ENCODE measurements around the gene SMIM24.
A peak's percentile ranks its signal among the peaks of the same experiment; 100 is the strongest.
"Not testable (repeated sequence)": the region's sequence is repeated elsewhere in the genome, so short reads cannot be mapped to it uniquely, and the experiment has no call there.

Gene SMIM24

GRCh38 chr19:3453840-3454239, 26.5 kb downstream of the SMIM24 start:
- Histone ChIP-seq H3K36me3 (ENCODE audit: control insufficient read depth in 1 of 2, insufficient read depth in 2 of 2, low read depth in 1 of 2, low read length in 2 of 2) (peaks cover 63 to 68% of the 10 kb centered on the region in 2 experiments), H3K4me2 (ENCODE audit: low read length, poor library complexity, severe bottlenecking) (no peak overlapping the region), H2BK12ac (ENCODE audit: low read length in 2 of 2) (no peak overlapping the region), H3K27me3 (ENCODE audit: control insufficient read depth in 1 of 2, insufficient read depth in 1 of 2, low read length in 2 of 2) (no peaks in the 10 kb centered on the region), H3K27ac (ENCODE audit: low read length, poor library complexity, severe bottlenecking) (no peak overlapping the region), H3K4ac (ENCODE audit: low read depth in 1 of 2, low read length in 2 of 2) (no peak overlapping the region), H4K91ac (ENCODE audit: low read length) (no peak overlapping the region), H4K8ac (ENCODE audit: low read length) (no peak overlapping the region), H3K9me3 (ENCODE audit: control insufficient read depth, low read length) (no peaks in the 10 kb centered on the region), H3K4me1 (ENCODE audit: control insufficient read depth, insufficient read depth, low read depth, low read length) (peaks cover 29% of the 10 kb centered on the region), H3K18ac (ENCODE audit: low read depth in 1 of 2, low read length in 2 of 2) (peak overlapping the region in 1 of 2 experiments; percentile 55), H3K14ac (ENCODE audit: low read length in 2 of 2) (no peak overlapping the region), H3K23ac (ENCODE audit: low read length in 2 of 2) (no peak overlapping the region), H2BK5ac (ENCODE audit: low read depth, low read length, poor library complexity, severe bottlenecking) (no peak overlapping the region), H3K4me3 (ENCODE audit: insufficient read depth in 1 of 2, low read depth in 1 of 2, low read length in 2 of 2) (no peak overlapping the region), H3K9ac (ENCODE audit: low read length) (no peak overlapping the region), H3K79me1 (replicated peaks; ENCODE audit: low read length, poor library complexity, severe bottlenecking) (peaks cover 37% of the 10 kb centered on the region), H2BK15ac (ENCODE audit: low read depth, poor library complexity, severe bottlenecking) (no peak overlapping the region), H2AK5ac (ENCODE audit: low read length, severe bottlenecking) (no peak overlapping the region), H2AFZ (ENCODE audit: low read depth, low read length) (no peak overlapping the region), H2BK120ac (ENCODE audit: low read depth, low read length) (no peak overlapping the region)
- WGBS = 93% methylated on average over 25 of the region's 25 CpGs
- DNase-seq = no peak

- Histone ChIP-seq H3K4me1 (ENCODE audit: control insufficient read depth, insufficient read depth, low read depth, low read length) (peaks cover 19% of the 10 kb centered on the region), H3K36me3 (ENCODE audit: control insufficient read depth in 1 of 2, insufficient read depth in 2 of 2, low read depth in 1 of 2, low read length in 2 of 2) (peaks cover 71 to 76% of the 10 kb centered on the region in 2 experiments), H3K79me1 (replicated peaks; ENCODE audit: low read length, poor library complexity, severe bottlenecking) (peaks cover 44% of the 10 kb centered on the region), H2BK12ac (ENCODE audit: low read length in 2 of 2) (peak overlapping the region in 1 of 2 experiments; percentile 86), H3K18ac (ENCODE audit: low read depth in 1 of 2, low read length in 2 of 2) (peak overlapping the region in 1 of 2 experiments; percentile 56)
- not testable (repeated sequence) for H3K27me3 ChIP-seq (ENCODE audit: control insufficient read depth in 1 of 2, insufficient read depth in 1 of 2, low read length in 2 of 2); H3K23ac ChIP-seq (ENCODE audit: low read length in 2 of 2); H3K14ac ChIP-seq (ENCODE audit: low read length in 2 of 2); H3K27ac ChIP-seq (ENCODE audit: low read length, poor library complexity, severe bottlenecking); H3K4ac ChIP-seq (ENCODE audit: low read depth in 1 of 2, low read length in 2 of 2); H3K9me3 ChIP-seq (ENCODE audit: control insufficient read depth, low read length); H2BK5ac ChIP-seq (ENCODE audit: low read depth, low read length, poor library complexity, severe bottlenecking); H2AFZ ChIP-seq (ENCODE audit: low read depth, low read length); H2BK15ac ChIP-seq (ENCODE audit: low read depth, poor library complexity, severe bottlenecking); H2BK120ac ChIP-seq (ENCODE audit: low read depth, low read length); DNase-seq; H3K4me3 ChIP-seq (ENCODE audit: insufficient read depth in 1 of 2, low read depth in 1 of 2, low read length in 2 of 2); H3K9ac ChIP-seq (ENCODE audit: low read length); H4K8ac ChIP-seq (ENCODE audit: low read length); H2AK5ac ChIP-seq (ENCODE audit: low read length, severe bottlenecking); H4K91ac ChIP-seq (ENCODE audit: low read length); H3K4me2 ChIP-seq (ENCODE audit: low read length, poor library complexity, severe bottlenecking)
- WGBS = 98% methylated on average over 10 of the region's 10 CpGs
These were observed 27.4 kb downstream of the SMIM24 start for GRCh38 chr19:3452942-3453214.

GRCh38 chr19:3452171-3452941, 28.0 kb downstream of the SMIM24 start:
- Histone ChIP-seq H2AK5ac (ENCODE audit: low read length, severe bottlenecking) (no peak overlapping the region), H3K4me2 (ENCODE audit: low read length, poor library complexity, severe bottlenecking) (no peak overlapping the region), H3K27ac (ENCODE audit: low read length, poor library complexity, severe bottlenecking) (no peak overlapping the region), H3K4me1 (ENCODE audit: control insufficient read depth, insufficient read depth, low read depth, low read length) (peaks cover 14% of the 10 kb centered on the region), H4K8ac (ENCODE audit: low read length) (no peak overlapping the region), H3K4ac (ENCODE audit: low read depth in 1 of 2, low read length in 2 of 2) (no peak overlapping the region), H4K91ac (ENCODE audit: low read length) (no peak overlapping the region), H2BK15ac (ENCODE audit: low read depth, poor library complexity, severe bottlenecking) (no peak overlapping the region), H3K9me3 (ENCODE audit: control insufficient read depth, low read length) (no peaks in the 10 kb centered on the region), H2BK120ac (ENCODE audit: low read depth, low read length) (no peak overlapping the region), H3K4me3 (ENCODE audit: insufficient read depth in 1 of 2, low read depth in 1 of 2, low read length in 2 of 2) (no peak overlapping the region), H2BK12ac (ENCODE audit: low read length in 2 of 2) (peak overlapping the region in 1 of 2 experiments; percentile 86), H3K79me1 (replicated peaks; ENCODE audit: low read length, poor library complexity, severe bottlenecking) (peaks cover 48% of the 10 kb centered on the region), H3K23ac (ENCODE audit: low read length in 2 of 2) (no peak overlapping the region), H2BK5ac (ENCODE audit: low read depth, low read length, poor library complexity, severe bottlenecking) (no peak overlapping the region), H3K18ac (ENCODE audit: low read depth in 1 of 2, low read length in 2 of 2) (peak overlapping the region in 1 of 2 experiments; percentile 65), H3K36me3 (ENCODE audit: control insufficient read depth in 1 of 2, insufficient read depth in 2 of 2, low read depth in 1 of 2, low read length in 2 of 2) (peaks cover 76 to 80% of the 10 kb centered on the region in 2 experiments), H3K27me3 (ENCODE audit: control insufficient read depth in 1 of 2, insufficient read depth in 1 of 2, low read length in 2 of 2) (no peaks in the 10 kb centered on the region), H2AFZ (ENCODE audit: low read depth, low read length) (no peak overlapping the region), H3K14ac (ENCODE audit: low read length in 2 of 2) (no peak overlapping the region), H3K9ac (ENCODE audit: low read length) (peak overlapping the region; percentile 36)
- DNase-seq = no peak
- 94% methylated on average over 34 of the region's 38 CpGs for WGBS

- Histone ChIP-seq H3K23ac (ENCODE audit: low read length in 2 of 2) (no peak overlapping the region), H4K8ac (ENCODE audit: low read length) (no peak overlapping the region), H3K14ac (ENCODE audit: low read length in 2 of 2) (no peak overlapping the region), H2BK5ac (ENCODE audit: low read depth, low read length, poor library complexity, severe bottlenecking) (no peak overlapping the region), H3K9ac (ENCODE audit: low read length) (peak overlapping the region; percentile 79), H2BK12ac (ENCODE audit: low read length in 2 of 2) (peak overlapping the region in 1 of 2 experiments; percentile 73), H2BK120ac (ENCODE audit: low read depth, low read length) (no peak overlapping the region), H2BK15ac (ENCODE audit: low read depth, poor library complexity, severe bottlenecking) (peak overlapping the region; percentile 14), H3K27me3 (ENCODE audit: control insufficient read depth in 1 of 2, insufficient read depth in 1 of 2, low read length in 2 of 2) (no peaks in the 10 kb centered on the region), H4K91ac (ENCODE audit: low read length) (no peak overlapping the region), H2AFZ (ENCODE audit: low read depth, low read length) (no peak overlapping the region), H3K4ac (ENCODE audit: low read depth in 1 of 2, low read length in 2 of 2) (peak overlapping the region in 1 of 2 experiments; percentile 61), H3K4me3 (ENCODE audit: insufficient read depth in 1 of 2, low read depth in 1 of 2, low read length in 2 of 2) (no peak overlapping the region), H2AK5ac (ENCODE audit: low read length, severe bottlenecking) (no peak overlapping the region), H3K36me3 (ENCODE audit: control insufficient read depth in 1 of 2, insufficient read depth in 2 of 2, low read depth in 1 of 2, low read length in 2 of 2) (peaks cover 73 to 76% of the 10 kb centered on the region in 2 experiments), H3K4me1 (ENCODE audit: control insufficient read depth, insufficient read depth, low read depth, low read length) (peaks cover 9% of the 10 kb centered on the region), H3K9me3 (ENCODE audit: control insufficient read depth, low read length) (no peaks in the 10 kb centered on the region), H3K27ac (ENCODE audit: low read length, poor library complexity, severe bottlenecking) (peak overlapping the region; percentile 68), H3K18ac (ENCODE audit: low read depth in 1 of 2, low read length in 2 of 2) (peak overlapping the region in 1 of 2 experiments; percentile 72), H3K4me2 (ENCODE audit: low read length, poor library complexity, severe bottlenecking) (no peak overlapping the region), H3K79me1 (replicated peaks; ENCODE audit: low read length, poor library complexity, severe bottlenecking) (peaks cover 50% of the 10 kb centered on the region)
- DNase-seq = no peak
- WGBS = 87% methylated on average over 7 of the region's 10 CpGs
These were observed 28.9 kb downstream of the SMIM24 start for GRCh38 chr19:3451451-3451866.
